PC-9 (cell line): Measurements from ENCODE around the gene DMKN.

Source experiments
- CTCF ChIP-seq: fragments of 200-600 bp; sonication (generic); conservative IDR thresholded peaks from 2 replicates; pipeline ENCODE4 v1.6.1; 2017; ENCODE audit warnings: mixed run types, antibody characterized with exemption, mild to moderate bottlenecking, moderate library complexity
- EZH2 ChIP-seq: fragments of 200-600 bp; sonication (generic); IDR thresholded peaks from 2 replicates; pipeline ENCODE4 v1.8.0; 2017; ENCODE audit warnings: antibody characterized with exemption, low read depth

- TF ChIP-seq CTCF (no peak), EZH2 (no peak)
Measured at GRCh38 chr19:35455616-35456201, 57.7 kb downstream of the DMKN start.
